Osteoblast (primary cell): ENCODE data around the gene SZT2. TPM values are rescaled to one million over a fixed set of nuclear protein-coding genes. Genes with fewer than 3 reads are reported as not detected.

Experiments
- DNase-seq: peaks from one replicate; pipeline ENCODE4 v3.0.0; 2011; ENCODE audit warnings: low spot score, mixed read lengths; ENCODE audit not compliant: insufficient read length; ENCODE audit errors: missing footprints
- H2AFZ ChIP-seq: 2 replicates; pipeline ENCODE4 v1.6.0; 2011; ENCODE audit warnings: mild to moderate bottlenecking, low read length
- H3K27ac ChIP-seq: 2 replicates; pipeline ENCODE4 v1.5.1; 2011; ENCODE audit warnings: mild to moderate bottlenecking, low read depth, low read length, moderate library complexity
- H3K27me3 ChIP-seq: 2 replicates; pipeline ENCODE4 v1.6.0; 2012; ENCODE audit warnings: mild to moderate bottlenecking, control low read depth, inconsistent platforms, low read length, moderate library complexity; ENCODE audit not compliant: insufficient read depth
- H3K36me3 ChIP-seq: 2 replicates; pipeline ENCODE4 v1.5.1; 2011; ENCODE audit warnings: mild to moderate bottlenecking, low read length, control low read depth, moderate library complexity; ENCODE audit not compliant: insufficient read depth
- H3K4me1 ChIP-seq: 2 replicates; pipeline ENCODE4 v1.5.1; 2011; ENCODE audit warnings: mild to moderate bottlenecking, low read length, control low read depth, moderate library complexity; ENCODE audit not compliant: insufficient read depth
- H3K4me2 ChIP-seq: 2 replicates; pipeline ENCODE4 v1.6.0; 2011; ENCODE audit warnings: mild to moderate bottlenecking, low read length; ENCODE audit not compliant: insufficient read depth
- H3K4me3 ChIP-seq: fragments of 200-600 bp; sonication (generic); 3 replicates; pipeline ENCODE4 v1.5.1; 2012; ENCODE audit warnings: mild to moderate bottlenecking, low read length, inconsistent platforms; ENCODE audit not compliant: insufficient read depth
- H3K79me2 ChIP-seq: 2 replicates; pipeline ENCODE4 v1.6.0; 2012; ENCODE audit warnings: mild to moderate bottlenecking, low read length, control low read depth, inconsistent platforms; ENCODE audit not compliant: insufficient read depth
- H3K9me3 ChIP-seq: 2 replicates; pipeline ENCODE4 v1.5.1; 2011; ENCODE audit warnings: low read depth, low read length, control low read depth
- H4K20me1 ChIP-seq: 2 replicates; pipeline ENCODE4 v1.6.0; 2012; ENCODE audit warnings: mild to moderate bottlenecking, low read length, control low read depth; ENCODE audit not compliant: insufficient read depth
- CTCF ChIP-seq: IDR thresholded peaks from 2 replicates; pipeline ENCODE4 v1.5.1; 2011; ENCODE audit warnings: mild to moderate bottlenecking, low read depth, low read length, moderate library complexity; ENCODE audit errors: extremely low read depth
- total RNA-seq: library from RNA; depleted of rRNA; stranded (reverse); fragments of >200 nt; gene quantifications from 2 replicates; pipeline ENCODE4 v1.2.3, GENCODE V29; 2012

Gene SZT2
- total RNA-seq, 1 donor, result 42.0 TPM

GRCh38 chr1:43383449-43383848 is 6.2 kb upstream of the SZT2 start:
- Histone ChIP-seq H3K36me3 (peaks cover 75% of the 10 kb centered on the region), H3K4me3 (no peak overlapping the region), H3K4me2 (no peak overlapping the region), H3K79me2 (peaks cover 25% of the 10 kb centered on the region), H4K20me1 (peaks cover 29% of the 10 kb centered on the region), H2AFZ (no peak overlapping the region), H3K4me1 (peaks cover 8% of the 10 kb centered on the region), H3K9me3 (no peaks in the 10 kb centered on the region), H3K27ac (no peak overlapping the region), H3K27me3 (no peaks in the 10 kb centered on the region)
- no peak for TF ChIP-seq CTCF
- no peak for DNase-seq

GRCh38 chr1:43386676-43387075 is 3.0 kb upstream of the SZT2 start:
- no peak overlapping the region for H3K27ac ChIP-seq
- H3K27me3 ChIP-seq, result no peaks in the 10 kb centered on the region
- peaks cover 61% of the 10 kb centered on the region for H3K36me3 ChIP-seq
- no peak overlapping the region for H2AFZ ChIP-seq
- H3K4me3 ChIP-seq, result no peak overlapping the region
- peaks cover 21% of the 10 kb centered on the region for H3K4me1 ChIP-seq
- H3K79me2 ChIP-seq, result peaks cover 57% of the 10 kb centered on the region
- H4K20me1 ChIP-seq, result peaks cover 35% of the 10 kb centered on the region
- H3K9me3 ChIP-seq, result no peaks in the 10 kb centered on the region
- no peak for DNase-seq
- H3K4me2 ChIP-seq, result no peak overlapping the region
- no peak for TF ChIP-seq CTCF

GRCh38 chr1:43387976-43388599 is 1.6 kb upstream of the SZT2 start:
- Histone ChIP-seq H3K4me2 (peak overlapping the region; percentile 97), H3K79me2 (peaks cover 67% of the 10 kb centered on the region), H3K36me3 (peaks cover 48% of the 10 kb centered on the region), H3K4me1 (peaks cover 21% of the 10 kb centered on the region), H2AFZ (no peak overlapping the region), H4K20me1 (peaks cover 35% of the 10 kb centered on the region), H3K9me3 (no peaks in the 10 kb centered on the region), H3K4me3 (peak overlapping the region; percentile 95), H3K27me3 (no peaks in the 10 kb centered on the region), H3K27ac (peak overlapping the region; percentile 89)
- no peak for TF ChIP-seq CTCF
- peak; percentile 65 for DNase-seq

- peaks cover 43% of the 10 kb centered on the region for H3K36me3 ChIP-seq
- no peaks in the 10 kb centered on the region for H3K27me3 ChIP-seq
- no peak for DNase-seq
- H3K27ac ChIP-seq, result peak overlapping the region; percentile 89
- peaks cover 72% of the 10 kb centered on the region for H3K79me2 ChIP-seq
- H3K4me3 ChIP-seq, result peak overlapping the region; percentile 95
- no peak overlapping the region for H2AFZ ChIP-seq
- no peak for TF ChIP-seq CTCF
- H3K4me1 ChIP-seq, result peaks cover 21% of the 10 kb centered on the region
- no peaks in the 10 kb centered on the region for H3K9me3 ChIP-seq
- peaks cover 35% of the 10 kb centered on the region for H4K20me1 ChIP-seq
- H3K4me2 ChIP-seq, result peak overlapping the region; percentile 97
Observed at GRCh38 chr1:43388613-43389012, 1.1 kb upstream of the SZT2 start.
